ENCODE measurements around the gene STXBP1. TPM values are rescaled to one million over a fixed set of nuclear protein-coding genes. Genes with fewer than 3 reads are reported as not detected.

Gene STXBP1
- total and polyA plus RNA-seq, 9 of the 15 experiments (the other 6 are each of a cell fraction or from before 2014, with no cell fraction given), result 4.6 to 35.1 (median 9.7) TPM

DNA sequence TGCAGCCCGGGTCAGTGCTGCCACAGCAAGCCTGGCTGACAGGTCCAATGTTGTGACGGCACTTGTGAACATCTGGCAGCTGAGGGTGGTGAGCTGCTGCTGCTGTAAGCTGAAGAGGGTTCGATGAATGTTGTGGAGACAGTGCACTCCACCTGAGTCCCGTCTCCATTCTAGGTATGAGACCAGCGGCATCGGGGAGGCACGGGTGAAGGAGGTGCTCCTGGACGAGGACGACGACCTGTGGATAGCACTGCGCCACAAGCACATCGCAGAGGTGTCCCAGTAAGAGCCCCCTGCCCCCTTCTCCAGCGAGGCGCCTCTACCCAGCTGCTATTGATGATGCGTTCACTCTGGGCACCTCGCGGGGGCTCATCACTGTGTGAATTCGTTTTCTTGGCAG lies 55.8 kb downstream of the STXBP1 start:
- no peaks in the 10 kb centered on the region for H4K20me1 ChIP-seq (replicated peaks; ENCODE audit: control insufficient read depth, insufficient read depth, low read length)
- H3K4me2 ChIP-seq (ENCODE audit: insufficient read depth, low read length), result no peak overlapping the region
- 62% methylated on average over 18 of the region's 18 CpGs for WGBS (ENCODE audit: insufficient coverage, low coverage, missing lambda C conversion rate)
- no peak overlapping the region for H2AFZ ChIP-seq (ENCODE audit: low read depth, low read length)
- H3K27ac ChIP-seq (ENCODE audit: extremely low read depth, low read depth, low read length), result no peak overlapping the region
- intact Hi-C loops (cut with micrococcal nuclease), result no loop called here
- H3K36me3 ChIP-seq (ENCODE audit: control insufficient read depth, insufficient read depth, low read length), result peaks cover 35% of the 10 kb centered on the region; the same call in 1 of the 3 replicates
- no peak for ATAC-seq
- in situ Hi-C loops (cut with MboI), result no loop called here
- no peaks in the 10 kb centered on the region for H3K27me3 ChIP-seq (ENCODE audit: control insufficient read depth in 2 of 2, insufficient read depth in 2 of 2, low read length in 2 of 2)
- FAIRE-seq, result no peak
- no peaks in the 10 kb centered on the region for H3K9me1 ChIP-seq (ENCODE audit: control insufficient read depth, insufficient read depth, low read length)
- POLR2A ChIA-PET, result interaction anchor here (0.9 to 1.7 kb wide), 3 partner anchors 10 to 15 kb away, joined by 3 to 4 read pairs (median 4); no protein-coding TSS in a partner anchor
- H3K9ac ChIP-seq (ENCODE audit: insufficient read depth in 1 of 2, low read depth in 2 of 2, low read length in 2 of 2), result peak overlapping the region in 1 of 2 experiments; percentile 77; a peak in 2 of 4 replicates
- no peaks in the 10 kb centered on the region for H3K79me2 ChIP-seq (ENCODE audit: control insufficient read depth, insufficient read depth, low read length)
- H3K4me3 ChIP-seq, result no peak overlapping the region
- BruUV-seq (replicated peaks), result no TSS peak
- no peaks in the 10 kb centered on the region for H3K9me3 ChIP-seq (replicated peaks; ENCODE audit: control insufficient read depth, insufficient read depth, low read depth, low read length)
- CTCF ChIA-PET (ENCODE audit: low intra/inter-chr PET ratio), result no interaction called here
- TF ChIP-seq, protein P1, sequence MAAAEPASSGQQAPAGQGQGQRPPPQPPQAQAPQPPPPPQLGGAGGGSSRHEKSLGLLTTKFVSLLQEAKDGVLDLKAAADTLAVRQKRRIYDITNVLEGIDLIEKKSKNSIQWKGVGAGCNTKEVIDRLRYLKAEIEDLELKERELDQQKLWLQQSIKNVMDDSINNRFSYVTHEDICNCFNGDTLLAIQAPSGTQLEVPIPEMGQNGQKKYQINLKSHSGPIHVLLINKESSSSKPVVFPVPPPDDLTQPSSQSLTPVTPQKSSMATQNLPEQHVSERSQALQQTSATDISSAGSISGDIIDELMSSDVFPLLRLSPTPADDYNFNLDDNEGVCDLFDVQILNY (CRISPR knock-in tag; IDR thresholded peaks at IDR 0.05), result no peak
- no peak for TF ChIP-seq NR3C1 (CRISPR knock-in tag; IDR thresholded peaks at IDR 0.05)
- DNase-seq (ENCODE audit: extremely low read depth in 1 of 4, low spot score in 3 of 4), result no peak
- peaks cover 3 to 6% of the 10 kb centered on the region in 2 experiments; a peak in 3 of 5 replicates for H3K4me1 ChIP-seq (replicated peaks in 1 of 2; ENCODE audit: control insufficient read depth in 2 of 2, insufficient read depth in 2 of 2, low read length in 2 of 2)

DNA sequence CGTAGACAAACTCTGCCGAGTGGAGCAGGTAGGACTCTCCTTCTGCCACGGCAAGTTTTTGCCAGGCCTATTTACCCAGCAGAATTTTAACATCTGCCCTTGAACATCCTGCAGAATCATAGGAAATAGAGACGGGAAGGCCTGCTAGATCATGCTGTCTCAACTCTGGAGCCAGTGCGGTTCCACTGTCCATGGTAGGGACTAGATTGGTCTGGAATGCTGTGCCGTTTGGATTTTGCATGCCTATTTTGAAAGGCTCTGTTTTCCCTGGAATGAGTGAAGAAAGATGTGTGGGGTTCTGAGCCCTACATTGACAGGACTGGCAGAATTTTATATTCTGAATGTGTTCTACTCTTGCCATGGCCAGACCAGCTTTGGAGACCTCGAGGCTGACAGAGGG lies 61.2 kb downstream of the STXBP1 start:
- no peaks in the 10 kb centered on the region for H3K4me1 ChIP-seq (replicated peaks in 1 of 2; ENCODE audit: control insufficient read depth in 2 of 2, insufficient read depth in 2 of 2, low read length in 2 of 2)

More for the DNA sequence above, 61.2 kb downstream of the STXBP1 start:
- no peak for ATAC-seq
- intact Hi-C loops (cut with micrococcal nuclease), result no loop called here
- Histone ChIP-seq H3K4me3 (no peak overlapping the region), H3K36me3 (ENCODE audit: control insufficient read depth, insufficient read depth, low read length) (peaks cover 25% of the 10 kb centered on the region; the same call in 2 of the 3 replicates), H3K9ac (ENCODE audit: insufficient read depth in 1 of 2, low read depth in 2 of 2, low read length in 2 of 2) (peak overlapping the region in 1 of 2 experiments; percentile 40; a peak in 1 of 4 replicates), H3K27me3 (ENCODE audit: control insufficient read depth in 2 of 2, insufficient read depth in 2 of 2, low read length in 2 of 2) (no peaks in the 10 kb centered on the region), H3K79me2 (ENCODE audit: control insufficient read depth, insufficient read depth, low read length) (no peaks in the 10 kb centered on the region), H3K27ac (ENCODE audit: extremely low read depth, low read depth, low read length) (no peak overlapping the region), H3K4me2 (ENCODE audit: insufficient read depth, low read length) (no peak overlapping the region), H3K9me3 (replicated peaks; ENCODE audit: control insufficient read depth, insufficient read depth, low read depth, low read length) (no peaks in the 10 kb centered on the region), H3K9me1 (ENCODE audit: control insufficient read depth, insufficient read depth, low read length) (no peaks in the 10 kb centered on the region), H2AFZ (ENCODE audit: low read depth, low read length) (no peak overlapping the region), H4K20me1 (replicated peaks; ENCODE audit: control insufficient read depth, insufficient read depth, low read length) (no peaks in the 10 kb centered on the region)
- no peak for FAIRE-seq
- BruUV-seq (replicated peaks), result no TSS peak
- TF ChIP-seq ASH1L (IDR thresholded peaks at IDR 0.05; ENCODE audit: borderline replicate concordance, low read depth, partially characterized antibody), result no peak
- no peak for TF ChIP-seq KDM2B (CRISPR knock-in tag; IDR thresholded peaks at IDR 0.05)
- TF ChIP-seq HNRNPLL (IDR thresholded peaks at IDR 0.05; ENCODE audit: low read depth, low read length, poor library complexity, severe bottlenecking), result no peak
- no peak for TF ChIP-seq SRSF9 (IDR thresholded peaks at IDR 0.05; ENCODE audit: borderline replicate concordance, low read depth, low read length)
- no peak for TF ChIP-seq SMC3 (conservative IDR thresholded peaks at IDR 0.05; ENCODE audit: insufficient read depth, low read depth, low read length)
- no peak for TF ChIP-seq GABPB1 (CRISPR knock-in tag; IDR thresholded peaks at IDR 0.05)
- no peak for TF ChIP-seq SREBF2 (CRISPR knock-in tag; IDR thresholded peaks at IDR 0.05)
- 63% methylated on average over 7 of the region's 7 CpGs for WGBS (ENCODE audit: insufficient coverage, low coverage, missing lambda C conversion rate)
- DNase-seq (ENCODE audit: extremely low read depth in 1 of 4, low spot score in 3 of 4), result no peak
- POLR2A ChIA-PET, result no interaction called here
- CTCF ChIA-PET (ENCODE audit: low intra/inter-chr PET ratio), result no interaction called here
- in situ Hi-C loops (cut with MboI), result no loop called here

Data from K562 (cell line).